SHP77 (cell line): ENCODE data around the gene MC2R.
"Not testable (repeated sequence)": the region's sequence is repeated elsewhere in the genome, so short reads cannot be mapped to it uniquely, and the experiment has no call there.

Experiments
- DNase-seq, 2 experiments: peaks; one replicate each; lab custom pipeline; 2025; lab: John Stamatoyannopoulos, UW

The MC2R gene

DNA sequence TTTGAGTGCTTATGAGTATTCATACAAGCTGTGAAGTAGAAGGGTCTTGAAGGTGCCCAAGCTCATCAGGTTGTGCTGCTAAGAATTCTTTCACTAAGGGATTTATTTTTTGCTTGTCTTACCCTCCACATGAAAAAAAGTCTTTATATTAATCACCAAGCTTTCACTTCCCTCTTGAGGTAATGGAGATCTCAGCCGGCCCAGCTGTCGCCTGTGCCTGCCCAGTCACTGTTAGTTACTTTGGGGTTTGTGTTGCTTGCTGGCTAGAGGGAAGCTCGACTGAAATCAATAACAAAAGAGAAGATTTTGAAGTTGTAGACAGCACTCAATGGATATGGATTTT lies 21.9 kb downstream of the MC2R start:
- DNase-seq: no peak

DNA sequence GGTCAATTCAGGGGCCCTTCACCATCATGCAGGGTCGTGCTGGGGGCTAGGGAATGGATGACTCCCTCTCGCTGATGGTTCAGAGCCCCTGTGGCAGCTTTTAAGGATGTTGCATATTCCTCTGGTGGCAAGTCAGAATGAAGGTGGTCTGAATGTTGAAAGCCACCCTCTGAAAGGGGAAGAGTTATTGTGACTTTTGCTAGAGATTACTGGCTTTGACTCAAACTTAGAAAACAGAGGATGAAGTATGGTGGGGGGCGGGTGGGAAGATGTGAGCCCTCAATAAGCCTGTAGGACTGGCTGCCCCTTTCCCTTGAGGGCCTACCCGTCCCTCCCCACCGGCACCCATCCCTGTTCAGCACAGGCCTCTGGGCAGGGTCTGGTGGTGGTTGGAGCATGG lies 23.2 kb downstream of the MC2R start:
- no peak for DNase-seq

DNA sequence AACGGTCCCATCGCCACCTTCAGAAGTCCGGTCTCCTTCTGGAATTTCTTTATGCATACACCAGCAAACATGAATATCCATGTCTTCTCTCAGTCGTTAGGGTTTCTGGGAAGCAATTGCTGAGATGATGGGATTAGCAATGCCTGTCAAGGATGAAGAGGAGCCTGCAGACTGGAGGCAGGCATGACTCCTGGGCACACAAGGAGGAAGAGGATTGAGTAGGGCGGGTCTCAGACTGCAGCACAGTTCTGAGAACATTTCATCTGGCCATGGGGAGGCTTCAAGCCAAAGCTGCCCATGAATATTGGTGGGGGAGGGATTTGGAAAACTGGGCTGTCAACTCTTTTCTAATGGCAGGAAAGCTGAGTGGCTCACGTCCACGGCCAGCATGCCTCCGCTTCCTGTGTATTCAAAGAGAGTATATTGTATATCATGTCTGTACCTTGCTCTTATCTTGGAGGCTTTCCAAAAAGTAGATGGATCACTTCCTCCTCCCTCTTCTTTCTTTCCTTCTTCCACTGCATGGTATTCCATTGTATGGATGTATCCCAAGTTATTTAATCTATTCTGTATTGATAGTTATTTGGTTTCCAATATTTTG lies 24.5 kb downstream of the MC2R start:
- no peak for DNase-seq

DNA sequence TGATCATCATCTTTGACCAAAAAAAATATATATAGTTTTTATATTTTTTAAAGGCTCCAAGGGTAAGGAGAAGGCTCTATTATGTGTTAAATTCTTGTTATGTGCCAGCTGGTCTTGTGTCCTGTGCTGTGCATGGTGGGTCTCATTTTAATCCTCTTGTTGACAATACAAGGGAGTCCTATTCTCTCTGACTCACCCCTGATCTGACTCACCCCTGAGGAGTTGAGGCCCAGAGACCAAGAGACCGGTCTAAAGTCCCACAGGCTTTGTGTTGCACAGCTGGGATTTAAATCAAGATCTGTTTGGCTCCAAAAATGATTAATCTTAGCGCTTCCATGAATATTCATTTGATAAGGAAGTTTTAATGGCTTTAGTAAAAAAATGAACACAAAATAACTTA lies 25.7 kb downstream of the MC2R start:
- no peak for DNase-seq

DNA sequence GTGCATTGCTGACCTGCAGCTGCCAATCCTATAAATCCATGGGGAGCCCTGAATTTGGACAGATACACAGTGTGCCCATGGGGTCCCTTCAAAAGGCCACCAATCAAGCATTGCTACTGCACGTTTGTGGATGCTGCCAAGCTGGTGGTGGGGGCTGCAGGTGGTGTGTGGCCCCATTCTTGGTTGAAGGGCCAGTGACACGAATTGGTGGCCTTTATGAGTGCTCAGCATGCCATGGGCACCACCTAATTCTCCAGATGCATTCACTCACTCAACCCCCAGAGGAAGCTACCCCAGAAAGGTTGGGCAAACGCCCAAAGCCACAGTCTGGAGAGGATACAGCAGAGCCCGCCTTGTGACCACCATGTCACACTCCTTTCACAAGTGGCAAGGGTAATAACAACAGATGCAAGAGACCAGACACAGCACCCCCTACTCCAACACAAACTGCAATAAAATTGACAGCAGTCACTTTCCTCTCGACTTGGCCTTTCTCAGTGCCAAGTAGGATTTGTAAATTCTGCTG lies 27.1 kb downstream of the MC2R start:
- DNase-seq: no peak

DNA sequence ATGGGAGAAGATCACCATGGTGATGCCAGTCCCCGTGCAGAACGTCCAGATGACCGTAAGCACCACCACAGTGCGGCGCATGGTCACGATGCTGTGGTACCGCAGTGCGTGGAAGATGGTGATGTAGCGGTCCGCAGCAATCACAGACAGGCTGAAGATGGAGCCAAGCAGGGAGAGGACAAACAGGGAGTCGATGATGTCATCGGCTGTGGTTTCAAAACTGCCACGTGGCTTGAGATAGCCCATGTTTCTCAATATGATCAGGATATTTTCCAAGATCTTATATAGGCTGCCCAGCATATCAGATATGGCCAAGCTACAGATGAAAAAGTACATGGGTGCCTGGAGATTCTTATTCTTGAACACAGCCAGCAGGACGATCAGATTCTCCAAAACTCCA lies 30.3 kb downstream of the MC2R start:
- no peak for DNase-seq

DNA sequence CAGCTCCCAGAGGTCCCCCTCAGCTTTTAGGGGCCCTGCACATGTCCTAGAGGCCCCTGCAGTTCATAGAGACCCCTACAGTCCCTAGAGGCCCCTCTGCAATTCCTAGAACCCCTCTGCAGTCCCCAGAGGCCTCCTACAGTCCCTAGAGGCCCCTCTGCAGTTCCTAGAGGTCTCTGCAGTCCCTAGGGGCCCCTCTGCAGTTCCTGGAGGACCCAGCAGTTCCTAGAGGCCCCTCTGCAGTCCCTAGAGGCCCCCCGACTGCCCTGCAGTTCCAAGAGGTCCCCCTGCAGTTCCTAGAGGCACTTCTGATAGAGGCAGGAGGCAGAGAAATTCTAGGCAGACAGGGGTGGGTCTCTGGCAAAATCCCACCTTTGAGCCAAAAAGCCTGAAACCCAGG lies 35.4 kb downstream of the MC2R start:
- no peak for DNase-seq

DNA sequence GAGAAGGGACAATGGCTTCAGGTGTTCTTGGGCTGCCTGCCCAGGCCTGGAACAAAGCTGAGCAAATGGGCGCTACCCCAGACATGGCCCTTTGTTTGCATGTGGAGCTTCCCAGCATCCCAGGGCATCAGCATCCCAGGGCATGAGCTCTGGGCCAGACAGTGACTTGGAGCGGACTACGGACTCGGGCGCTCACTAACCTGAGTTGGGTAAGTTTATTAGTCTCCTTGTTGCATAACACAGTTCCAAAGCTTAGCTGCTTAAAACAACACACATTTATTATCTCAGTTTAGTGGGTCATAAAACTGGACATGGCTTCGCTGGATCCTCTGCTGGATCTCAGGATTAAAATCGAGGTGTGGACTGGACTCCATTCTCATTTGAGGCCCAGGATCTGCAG lies 35.8 kb downstream of the MC2R start:
- DNase-seq: no peak

DNA sequence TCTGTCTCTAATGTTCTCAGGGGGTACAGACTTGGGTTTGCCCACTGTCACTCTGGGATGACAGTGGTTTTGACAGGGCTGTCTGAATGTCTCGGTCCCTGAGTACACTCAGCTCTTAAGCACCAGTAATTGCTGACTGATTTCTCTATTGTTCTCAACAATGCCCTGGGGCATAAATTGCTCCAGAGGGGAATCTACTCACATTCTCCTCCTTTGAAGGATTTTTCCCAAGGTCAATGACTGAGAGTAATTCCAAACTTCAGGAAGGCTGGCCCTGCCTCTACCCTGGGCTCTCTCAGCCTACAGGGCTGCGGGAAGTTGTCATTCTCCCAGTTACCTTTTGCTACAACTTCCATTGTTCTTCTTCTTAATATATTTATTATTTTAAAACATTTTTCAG lies 36.5 kb downstream of the MC2R start:
- DNase-seq: no peak

DNA sequence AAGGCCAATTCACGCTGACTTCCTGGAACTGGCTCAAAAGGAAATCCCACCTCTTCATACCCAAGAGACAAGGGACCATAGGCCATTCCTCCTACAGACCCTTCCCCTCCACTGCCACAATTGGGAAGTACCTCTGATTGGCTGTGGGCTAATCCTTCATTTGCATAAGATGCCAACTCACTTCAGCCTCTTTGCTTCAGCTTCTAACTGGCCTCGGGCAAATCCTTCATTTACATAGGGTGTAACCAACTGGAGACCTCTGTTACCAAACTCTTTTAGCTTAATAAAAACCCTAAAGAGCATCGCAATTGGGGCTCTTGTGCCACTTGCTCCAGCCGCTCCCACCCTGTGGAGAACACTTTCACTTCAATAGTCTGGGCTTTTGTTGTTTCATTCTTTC lies 38.2 kb downstream of the MC2R start:
- DNase-seq: no peak

DNA sequence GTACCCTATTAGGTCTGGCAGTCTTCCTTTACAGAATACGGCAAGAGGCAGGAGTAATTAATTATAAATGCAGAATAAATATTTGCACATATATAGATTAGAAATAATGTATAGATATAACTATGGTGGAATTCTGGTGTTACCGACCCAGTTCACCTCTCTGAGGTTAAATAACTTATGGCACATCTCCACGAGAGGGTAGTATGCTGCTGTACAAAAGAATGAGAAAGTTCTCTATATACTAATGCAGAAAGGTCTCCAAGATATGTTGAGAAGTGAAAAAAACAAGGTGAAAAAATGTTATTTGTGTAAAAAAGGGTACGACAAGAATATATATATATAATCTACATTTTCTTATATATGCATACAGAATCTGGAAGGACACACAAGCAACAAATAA lies 40.8 kb downstream of the MC2R start:
- no peak for DNase-seq

DNA sequence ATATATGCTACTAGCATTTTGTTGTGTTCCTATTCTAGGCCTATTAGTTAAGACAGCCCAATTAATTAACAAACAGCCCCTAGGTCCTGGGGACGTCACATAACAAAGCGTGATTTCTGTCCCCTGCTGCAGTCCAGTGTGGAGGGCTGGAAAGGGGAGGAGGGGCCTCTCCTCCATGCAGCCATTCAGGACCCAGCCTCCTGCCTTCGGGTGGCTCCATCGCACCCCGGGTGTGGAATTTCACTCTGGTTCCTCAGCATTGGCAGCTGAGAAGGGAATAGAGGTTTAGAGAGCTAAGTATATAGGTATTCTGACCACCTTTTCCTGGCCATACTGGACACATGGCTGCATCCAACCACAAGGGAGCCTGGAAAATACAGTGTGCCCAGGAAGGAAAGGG lies 42.4 kb downstream of the MC2R start:
- no peak for DNase-seq

DNA sequence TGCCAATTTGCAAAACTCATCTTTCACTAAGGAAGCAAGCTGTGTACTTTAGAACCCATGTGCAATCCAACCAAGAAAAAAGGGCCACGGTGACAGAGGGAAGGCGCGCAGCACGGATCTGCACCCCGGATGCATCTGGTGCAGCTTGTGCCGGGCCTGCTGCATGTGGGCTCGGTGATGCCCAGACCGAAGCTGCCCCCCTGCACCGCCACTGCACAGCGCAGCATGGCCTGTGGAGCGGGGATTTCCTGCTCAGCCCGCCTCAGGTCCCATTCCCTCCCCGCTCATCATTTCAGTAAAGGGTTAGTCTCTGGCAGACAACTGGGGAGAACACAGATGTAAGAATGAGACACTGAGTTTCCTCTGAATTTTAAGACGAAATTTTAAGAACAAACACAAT lies 43.0 kb downstream of the MC2R start:
- DNase-seq: no peak

DNA sequence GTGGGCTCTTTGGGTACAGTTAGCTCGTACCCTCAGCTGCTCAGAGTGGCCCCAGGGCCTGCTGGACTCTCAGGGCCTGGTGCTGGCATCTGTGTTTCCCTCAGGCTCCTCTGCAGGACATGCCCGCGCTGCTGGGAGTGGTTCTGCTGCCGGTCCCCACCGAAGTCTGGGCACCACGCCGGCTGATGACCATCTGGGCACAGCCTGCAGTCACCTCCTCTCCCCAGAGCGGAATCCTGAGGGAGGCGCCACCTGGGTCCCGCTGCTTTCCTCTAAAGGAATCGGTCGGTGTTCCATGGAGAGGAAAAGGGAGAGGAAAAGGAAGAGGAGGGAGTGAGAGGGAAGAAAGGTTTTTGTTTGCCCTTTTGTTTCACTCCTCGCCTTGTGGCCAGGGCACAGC lies 43.6 kb downstream of the MC2R start:
- no peak for DNase-seq

DNA sequence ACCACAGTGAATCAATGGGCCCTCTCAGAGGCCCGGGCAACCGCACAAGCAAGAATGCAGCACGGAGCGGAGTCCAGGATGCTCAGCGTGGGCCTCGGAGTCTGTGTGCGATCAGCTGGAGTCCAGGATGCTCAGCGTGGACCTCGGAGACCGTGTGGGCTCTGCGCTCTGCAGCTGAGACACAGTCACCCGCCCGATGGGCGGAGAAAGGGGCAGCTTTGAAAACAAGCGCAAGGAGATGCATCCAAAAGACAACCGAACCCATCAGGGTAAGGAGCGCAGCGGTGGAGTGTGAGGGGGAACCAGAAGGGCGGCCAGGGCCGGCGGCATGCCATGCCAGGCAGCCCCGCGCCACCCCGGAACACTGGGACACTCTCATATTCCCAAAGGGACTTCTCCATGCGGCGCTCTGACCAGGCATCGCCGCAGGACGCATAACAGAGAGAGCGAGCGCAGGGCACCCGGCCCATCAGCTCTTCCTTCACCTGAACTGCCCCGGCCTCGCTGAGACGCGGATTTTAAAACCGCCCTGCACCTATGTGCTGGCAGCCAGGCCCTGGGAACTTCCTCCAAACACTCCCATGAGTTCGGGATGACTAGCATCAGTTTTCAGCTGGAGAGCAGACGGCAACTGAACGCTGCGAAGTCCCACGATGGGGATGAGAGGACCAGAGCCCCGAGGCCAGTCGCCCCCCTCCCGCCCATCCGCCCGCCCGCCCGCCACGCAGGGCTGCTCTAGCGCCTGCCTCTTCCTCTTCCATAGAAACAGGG lies 46.6 kb downstream of the MC2R start:
- no peak for DNase-seq

DNA sequence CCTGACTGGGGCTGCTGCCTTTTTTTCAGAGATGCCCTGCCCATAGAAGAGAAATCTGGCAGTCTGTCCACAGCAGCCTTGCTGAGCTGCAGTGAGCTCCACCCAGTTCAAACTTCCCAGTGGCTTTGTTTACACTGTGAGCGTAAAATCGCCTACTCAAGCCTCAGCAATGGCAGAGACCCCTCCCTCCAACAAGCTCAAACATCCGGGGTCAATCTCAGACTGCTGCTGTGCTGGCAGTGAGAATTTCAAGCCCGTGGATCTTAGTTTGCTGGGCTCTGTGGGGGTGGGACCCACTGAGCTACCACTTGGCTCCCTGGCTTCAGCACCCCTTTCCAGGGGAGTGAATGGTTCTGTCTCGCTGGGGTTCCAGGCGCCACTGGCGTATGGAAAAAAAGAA lies 52.4 kb downstream of the MC2R start:
- DNase-seq: not testable (repeated sequence)

DNA sequence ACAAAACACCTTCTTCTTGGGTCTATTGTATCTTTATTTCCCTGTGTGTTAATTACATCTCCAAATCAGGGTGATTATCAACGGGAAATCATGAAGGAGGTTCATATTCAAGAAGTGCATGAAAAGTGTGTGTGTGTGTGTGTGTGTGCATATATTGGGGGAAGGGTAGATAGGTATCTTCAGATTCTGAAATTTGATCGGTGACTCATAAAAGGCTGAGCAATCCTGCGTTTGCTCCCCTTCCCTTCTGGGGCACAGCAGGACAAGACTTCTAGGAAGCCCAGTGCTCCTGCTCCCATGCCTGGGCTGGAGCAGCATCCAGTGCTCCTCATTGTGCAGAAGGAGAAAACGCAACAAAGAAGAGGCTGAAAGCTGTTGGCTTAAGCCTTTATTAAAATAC lies 65.5 kb downstream of the MC2R start:
- no peak for DNase-seq

DNA sequence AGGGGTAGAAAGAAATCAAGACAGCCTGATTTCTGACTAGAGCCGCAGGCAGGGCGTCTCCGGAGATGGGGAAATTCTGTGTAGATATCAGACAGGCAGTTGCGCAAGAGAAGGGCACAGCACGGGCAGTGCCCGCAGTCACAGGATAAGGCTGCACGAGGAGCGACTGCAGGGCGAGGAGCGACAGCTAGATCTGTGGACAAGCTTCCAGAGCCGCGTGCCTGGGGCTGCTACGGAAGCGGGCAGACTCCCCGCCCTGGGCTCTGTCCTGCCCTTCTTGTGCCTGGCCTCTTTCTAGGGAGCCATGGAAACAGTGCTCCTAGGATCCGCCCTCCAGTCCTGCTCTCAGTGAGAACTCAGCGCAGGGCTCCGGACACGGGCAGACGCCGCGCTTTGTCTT lies 78.8 kb downstream of the MC2R start:
- DNase-seq: no peak

DNA sequence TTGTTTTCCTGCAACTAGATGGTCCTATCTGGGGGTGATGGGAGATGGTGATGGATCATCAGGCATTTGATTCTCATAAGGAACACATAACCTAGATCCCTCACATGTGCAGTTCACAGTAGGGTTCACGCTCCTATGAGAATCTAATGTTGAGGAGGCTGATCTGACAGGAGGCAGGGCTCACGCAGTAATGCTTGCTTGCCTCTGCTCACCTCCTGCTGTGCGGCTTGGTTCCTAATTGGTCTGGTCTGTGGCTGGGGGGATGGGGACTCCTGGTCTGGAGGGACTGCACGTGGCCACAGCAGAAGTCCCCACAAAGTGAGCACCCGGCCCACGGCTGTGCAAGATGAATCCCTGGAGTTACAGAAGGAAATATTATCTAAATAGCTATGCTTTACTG lies 80.1 kb downstream of the MC2R start:
- no peak for DNase-seq

DNA sequence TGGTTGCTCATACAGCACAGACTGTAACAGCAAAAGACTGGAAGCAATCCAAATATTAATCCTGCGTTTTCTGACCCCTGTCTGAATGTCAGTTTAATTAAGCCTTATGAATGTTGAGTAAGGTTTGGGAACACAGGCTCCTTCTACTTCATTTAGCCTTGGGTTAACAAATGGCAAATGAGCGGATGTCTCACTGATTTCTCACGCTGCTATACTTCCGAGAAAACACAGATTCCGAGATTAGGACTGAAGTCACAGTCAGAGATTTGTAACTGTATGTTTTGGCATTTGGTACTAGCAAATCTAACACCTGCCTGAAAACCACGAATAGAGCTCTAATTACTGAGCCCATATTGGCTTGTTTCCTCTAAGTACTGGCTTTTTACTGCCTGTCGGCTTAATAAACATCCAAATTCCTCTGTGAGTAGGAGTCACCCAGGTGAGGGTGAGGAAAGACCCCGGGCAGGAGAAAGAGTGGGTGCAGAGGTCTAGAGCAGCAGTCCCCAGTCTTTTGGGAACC lies 80.8 kb downstream of the MC2R start:
- DNase-seq: no peak
